ENCODE data around the gene PRSS8.

Gene PRSS8

DNA sequence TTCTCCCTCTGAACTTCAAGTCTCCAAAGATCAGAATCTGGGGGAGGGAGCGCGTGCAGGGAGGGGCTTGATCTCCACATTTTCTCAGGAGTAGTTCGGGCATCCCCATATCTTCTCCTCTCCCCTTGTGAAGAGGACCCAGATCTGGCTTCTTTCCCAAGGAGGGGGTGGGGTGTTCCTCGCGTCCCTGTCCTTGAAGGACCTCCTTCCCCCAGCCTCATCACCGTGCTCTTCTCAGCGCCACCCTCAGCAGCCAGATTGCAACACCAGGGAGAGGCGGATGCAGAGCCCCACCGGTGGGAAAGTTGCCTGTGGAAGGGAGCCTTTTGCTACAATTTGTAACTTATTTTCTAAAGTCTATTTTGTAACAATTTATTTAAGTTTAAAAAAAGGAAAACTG is 52.4 kb downstream of the PRSS8 start:
- ChIA-PET POLR2A (interaction anchor here (1.2 kb wide), 1 partner anchor 11 kb away, joined by 4 read pairs; no protein-coding TSS in a partner anchor), CTCF (no interaction called here)
- TF ChIP-seq CTBP1 (IDR thresholded peaks at IDR 0.05; ENCODE audit: borderline replicate concordance) (no peak), TARDBP (IDR thresholded peaks at IDR 0.05) (no peak), FOXM1 (IDR thresholded peaks at IDR 0.05; ENCODE audit: borderline replicate concordance) (no peak), LEF1 (IDR thresholded peaks at IDR 0.05; ENCODE audit: borderline replicate concordance) (no peak), FOXK2 (IDR thresholded peaks at IDR 0.05) (no peak), BHLHE40 (IDR thresholded peaks at IDR 0.05; ENCODE audit: borderline replicate concordance) (no peak), L3MBTL2 (conservative IDR thresholded peaks at IDR 0.05) (no peak), SUZ12 (IDR thresholded peaks at IDR 0.05) (no peak), ELF4 (IDR thresholded peaks at IDR 0.05) (no peak), ARNT (IDR thresholded peaks at IDR 0.05) (no peak), ZNF384 (IDR thresholded peaks at IDR 0.05) (no peak), FOXA1 (IDR thresholded peaks at IDR 0.05) (no peak), HDGF (IDR thresholded peaks at IDR 0.05; ENCODE audit: borderline replicate concordance) (no peak)
- TF ChIP-seq, protein P1, sequence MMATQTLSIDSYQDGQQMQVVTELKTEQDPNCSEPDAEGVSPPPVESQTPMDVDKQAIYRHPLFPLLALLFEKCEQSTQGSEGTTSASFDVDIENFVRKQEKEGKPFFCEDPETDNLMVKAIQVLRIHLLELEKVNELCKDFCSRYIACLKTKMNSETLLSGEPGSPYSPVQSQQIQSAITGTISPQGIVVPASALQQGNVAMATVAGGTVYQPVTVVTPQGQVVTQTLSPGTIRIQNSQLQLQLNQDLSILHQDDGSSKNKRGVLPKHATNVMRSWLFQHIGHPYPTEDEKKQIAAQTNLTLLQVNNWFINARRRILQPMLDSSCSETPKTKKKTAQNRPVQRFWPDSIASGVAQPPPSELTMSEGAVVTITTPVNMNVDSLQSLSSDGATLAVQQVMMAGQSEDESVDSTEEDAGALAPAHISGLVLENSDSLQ (IDR thresholded peaks at IDR 0.05) = no peak
- DNase-seq (ENCODE audit: extremely low spot score) = no peak

- ChIA-PET POLR2A (interaction anchor here (1.2 kb wide), 1 partner anchor 11 kb away, joined by 4 read pairs; no protein-coding TSS in a partner anchor), CTCF (no interaction called here)
Measured at GRCh38 chr16:31082368-31083045, 53.0 kb downstream of the PRSS8 start.

More at GRCh38 chr16:31082368-31083045, 53.0 kb downstream of the PRSS8 start:
- DNase-seq (ENCODE audit: extremely low spot score) = no peak
- no peak for TF ChIP-seq BHLHE40 (IDR thresholded peaks at IDR 0.05; ENCODE audit: borderline replicate concordance)
- TF ChIP-seq ARNT (IDR thresholded peaks at IDR 0.05) = no peak
- no peak for TF ChIP-seq NFRKB (IDR thresholded peaks at IDR 0.05)
- TF ChIP-seq SP1 (IDR thresholded peaks at IDR 0.05) = no peak
- no peak for TF ChIP-seq TARDBP (IDR thresholded peaks at IDR 0.05)
- TF ChIP-seq FOXM1 (IDR thresholded peaks at IDR 0.05; ENCODE audit: borderline replicate concordance) = no peak
- no peak for TF ChIP-seq CTBP1 (IDR thresholded peaks at IDR 0.05; ENCODE audit: borderline replicate concordance)
- no peak for TF ChIP-seq ZNF384 (IDR thresholded peaks at IDR 0.05)
- TF ChIP-seq, protein P1 (IDR thresholded peaks at IDR 0.05) = no peak
